Body of pancreas (tissue), 4 donors: ENCODE data around the gene ARHGAP30. TPM values are rescaled to one million over a fixed set of nuclear protein-coding genes. Genes with fewer than 3 reads are reported as not detected.
A peak's percentile ranks its signal among the peaks of the same experiment; 100 is the strongest.

ENCODE experiments used
- ATAC-seq: fragments of 150-250 bp; one replicate; pipeline ENCODE4 v1.9.1; 2016
- DNase-seq, 4 donors: peaks; one replicate each; pipeline ENCODE4 v3.0.0-alpha.2; 2019
- H3K27ac ChIP-seq, 4 donors: fragments of 200-600 bp; sonication (generic); 1 replicate in 3 of 4; 2 replicates in 1 of 4; pipeline versions ENCODE4 v1.5.1 to v1.6.1; 2016 to 2019; ENCODE audit warnings: mild to moderate bottlenecking in 1 of 4, mixed read lengths in 1 of 4, moderate library complexity in 1 of 4
- H3K27me3 ChIP-seq, 2 donors: fragments of 200-600 bp; sonication (generic); one replicate each; pipeline ENCODE4 v1.6.0; 2016; ENCODE audit warnings: mild to moderate bottlenecking in 1 of 2
- H3K36me3 ChIP-seq, 2 donors: fragments of 200-600 bp; sonication (generic); replicated peaks in 1 of 2; 2 replicates each; pipeline ENCODE4 v1.5.1; 2016; ENCODE audit warnings: low read depth in 2 of 2; ENCODE audit not compliant: insufficient read depth in 1 of 2
- H3K4me1 ChIP-seq: fragments of 200-600 bp; sonication (generic); one replicate; pipeline ENCODE4 v1.6.0; 2016
- H3K4me3 ChIP-seq, 2 donors: fragments of 200-600 bp; sonication (generic); 1 replicate in 1 of 2; 2 replicates in 1 of 2; pipeline ENCODE4 v1.5.1; 2016 to 2019
- H3K9me3 ChIP-seq, 3 donors: fragments of 200-600 bp; sonication (generic); 1 replicate in 2 of 3; 2 replicates in 1 of 3; pipeline ENCODE4 v1.5.1; 2016
- POLR2A ChIP-seq, 3 donors: fragments of 450-650 bp; IDR thresholded peaks; one replicate each; pipeline ENCODE4 v1.6.1; 2016; ENCODE audit warnings: antibody characterized with exemption in 3 of 3, mild to moderate bottlenecking in 2 of 3
- WGBS, 2 donors: methylation state at CpG; one replicate each; pipeline ENCODE4 v1.1.5; 2017; 5-methylcytosine and 5-hydroxymethylcytosine counted together
- intact Hi-C: fragments of 100-400 bp; cut with DNase I; formaldehyde crosslinking; loops from one replicate; pipeline ENCODE4 v1.15.1; 2023
- total RNA-seq, 2 donors: library from RNA; depleted of rRNA; stranded (reverse); fragments of >200 nt; gene quantifications; one replicate each; pipeline ENCODE4 v1.1.0, GENCODE V29; 2016
- TF ChIP-seq, protein P1 (sequence below), 7 experiments: fragments of 450-650 bp in 4 of 7; fragments of 200-600 bp in 3 of 7; sonication (generic) in 3 of 7; IDR thresholded peaks; one replicate each; pipeline ENCODE4 v1.5.1; 2016 to 2019; ENCODE audit warnings: antibody characterized with exemption in 7 of 7

ARHGAP30 gene
- total RNA-seq, 2 donors from 2014 or later = 3.1 to 4.9 TPM

DNA sequence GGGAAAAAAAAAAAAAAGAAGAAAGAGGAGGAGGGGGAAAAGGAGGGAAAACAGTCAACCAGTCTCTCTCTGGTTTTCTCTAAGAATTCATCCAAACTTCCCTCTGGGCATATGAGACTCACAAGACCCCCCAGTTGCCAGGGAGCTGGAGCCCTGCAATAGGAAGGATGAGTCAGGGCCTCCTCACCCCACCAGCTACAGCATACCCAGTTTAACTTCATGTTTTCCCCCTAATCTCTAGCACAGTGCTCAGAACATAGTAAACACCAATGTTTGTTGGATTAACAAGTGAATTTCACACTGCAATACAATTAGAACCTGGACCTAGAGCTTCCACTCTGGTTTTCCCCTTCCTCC lies 56.6 kb downstream of the ARHGAP30 start:
- no peaks in the 10 kb centered on the region for H3K9me3 ChIP-seq
- H3K27me3 ChIP-seq = no peaks in the 10 kb centered on the region
- no peaks in the 10 kb centered on the region for H3K36me3 ChIP-seq
- no peak for ATAC-seq
- peaks cover 60% of the 10 kb centered on the region for H3K4me1 ChIP-seq
- peak in 1 of 4 donors; percentile 37 for DNase-seq
- TF ChIP-seq, protein P1, sequence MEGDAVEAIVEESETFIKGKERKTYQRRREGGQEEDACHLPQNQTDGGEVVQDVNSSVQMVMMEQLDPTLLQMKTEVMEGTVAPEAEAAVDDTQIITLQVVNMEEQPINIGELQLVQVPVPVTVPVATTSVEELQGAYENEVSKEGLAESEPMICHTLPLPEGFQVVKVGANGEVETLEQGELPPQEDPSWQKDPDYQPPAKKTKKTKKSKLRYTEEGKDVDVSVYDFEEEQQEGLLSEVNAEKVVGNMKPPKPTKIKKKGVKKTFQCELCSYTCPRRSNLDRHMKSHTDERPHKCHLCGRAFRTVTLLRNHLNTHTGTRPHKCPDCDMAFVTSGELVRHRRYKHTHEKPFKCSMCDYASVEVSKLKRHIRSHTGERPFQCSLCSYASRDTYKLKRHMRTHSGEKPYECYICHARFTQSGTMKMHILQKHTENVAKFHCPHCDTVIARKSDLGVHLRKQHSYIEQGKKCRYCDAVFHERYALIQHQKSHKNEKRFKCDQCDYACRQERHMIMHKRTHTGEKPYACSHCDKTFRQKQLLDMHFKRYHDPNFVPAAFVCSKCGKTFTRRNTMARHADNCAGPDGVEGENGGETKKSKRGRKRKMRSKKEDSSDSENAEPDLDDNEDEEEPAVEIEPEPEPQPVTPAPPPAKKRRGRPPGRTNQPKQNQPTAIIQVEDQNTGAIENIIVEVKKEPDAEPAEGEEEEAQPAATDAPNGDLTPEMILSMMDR (IDR thresholded peaks at IDR 0.05) = no peak
- TF ChIP-seq POLR2A (IDR thresholded peaks at IDR 0.05) = no peak
- intact Hi-C loops = no loop called here
- peak overlapping the region; percentile 86 to 94 (median 90) for H3K27ac ChIP-seq
- H3K4me3 ChIP-seq = no peak overlapping the region

DNA sequence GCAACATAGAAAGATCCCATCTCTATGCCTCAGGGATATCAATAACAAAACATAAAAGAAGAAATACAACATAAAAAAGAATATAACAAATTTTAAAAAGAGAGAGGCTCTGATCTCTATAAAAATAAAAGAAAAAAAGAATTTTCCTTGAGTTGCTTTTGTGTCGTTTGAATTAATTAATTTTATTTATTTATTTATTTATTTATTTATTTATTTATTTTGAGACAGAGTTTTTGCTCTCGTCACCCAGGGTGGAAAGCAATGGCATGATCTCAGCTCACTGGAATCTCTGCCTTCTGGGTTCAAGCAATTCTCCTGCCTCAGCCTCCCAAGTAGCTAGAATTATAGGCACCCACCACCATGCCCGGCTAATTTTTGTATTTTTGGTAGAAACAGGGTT lies 57.3 kb downstream of the ARHGAP30 start:
- Histone ChIP-seq H3K9me3 (no peaks in the 10 kb centered on the region), H3K36me3 (no peaks in the 10 kb centered on the region), H3K27me3 (no peaks in the 10 kb centered on the region), H3K4me3 (no peak overlapping the region), H3K27ac (peak overlapping the region in 3 of 4 donors; percentile 86 to 91 (median 90)), H3K4me1 (peaks cover 53% of the 10 kb centered on the region)
- TF ChIP-seq, protein P1 (IDR thresholded peaks at IDR 0.05) = no peak
- TF ChIP-seq POLR2A (IDR thresholded peaks at IDR 0.05) = no peak
- ATAC-seq (no peak), DNase-seq (no peak)
- 77 to 87% methylated on average over 3 of the region's 3 CpGs for WGBS, 2 donors
- intact Hi-C loops = no loop called here

DNA sequence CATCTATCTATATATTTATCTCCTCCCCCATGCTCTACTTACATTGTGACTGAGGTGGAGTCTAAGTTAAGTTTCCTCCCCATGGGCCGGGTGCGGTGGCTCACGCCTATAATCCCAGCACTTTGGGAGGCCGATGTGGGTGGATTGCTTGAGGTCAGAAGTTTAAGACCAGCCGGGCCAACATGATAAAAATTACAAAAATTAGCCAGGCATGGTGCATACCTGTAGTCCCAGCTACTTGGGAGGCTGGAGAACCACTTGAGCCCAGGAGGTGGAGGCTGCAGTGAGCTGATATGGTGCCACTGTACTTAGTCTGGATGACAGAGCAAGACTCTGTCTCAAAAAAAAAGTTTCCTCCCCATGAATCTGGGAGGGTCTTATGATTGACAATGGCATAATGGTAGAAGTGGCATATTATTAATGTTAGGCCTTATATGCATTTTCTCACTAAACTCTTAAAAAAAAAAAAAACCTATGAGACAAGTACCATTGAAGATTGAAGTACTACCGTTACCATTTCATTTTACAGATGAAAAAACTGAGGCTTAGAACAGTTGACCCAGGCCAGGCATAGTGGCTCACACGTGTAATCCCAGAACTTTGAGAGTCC lies 60.0 kb downstream of the ARHGAP30 start:
- DNase-seq (no peak), ATAC-seq (no peak)
- H3K4me1 ChIP-seq = peaks cover 45% of the 10 kb centered on the region
- H3K9me3 ChIP-seq = no peaks in the 10 kb centered on the region
- no peaks in the 10 kb centered on the region for H3K36me3 ChIP-seq
- no peak overlapping the region for H3K4me3 ChIP-seq
- no peaks in the 10 kb centered on the region for H3K27me3 ChIP-seq
- WGBS, 2 donors = 88 to 91% methylated on average over 7 of the region's 7 CpGs
- TF ChIP-seq POLR2A (IDR thresholded peaks at IDR 0.05) = no peak
- TF ChIP-seq, protein P1 (IDR thresholded peaks at IDR 0.05) = no peak
- H3K27ac ChIP-seq = no peak overlapping the region
- intact Hi-C loops = no loop called here

DNA sequence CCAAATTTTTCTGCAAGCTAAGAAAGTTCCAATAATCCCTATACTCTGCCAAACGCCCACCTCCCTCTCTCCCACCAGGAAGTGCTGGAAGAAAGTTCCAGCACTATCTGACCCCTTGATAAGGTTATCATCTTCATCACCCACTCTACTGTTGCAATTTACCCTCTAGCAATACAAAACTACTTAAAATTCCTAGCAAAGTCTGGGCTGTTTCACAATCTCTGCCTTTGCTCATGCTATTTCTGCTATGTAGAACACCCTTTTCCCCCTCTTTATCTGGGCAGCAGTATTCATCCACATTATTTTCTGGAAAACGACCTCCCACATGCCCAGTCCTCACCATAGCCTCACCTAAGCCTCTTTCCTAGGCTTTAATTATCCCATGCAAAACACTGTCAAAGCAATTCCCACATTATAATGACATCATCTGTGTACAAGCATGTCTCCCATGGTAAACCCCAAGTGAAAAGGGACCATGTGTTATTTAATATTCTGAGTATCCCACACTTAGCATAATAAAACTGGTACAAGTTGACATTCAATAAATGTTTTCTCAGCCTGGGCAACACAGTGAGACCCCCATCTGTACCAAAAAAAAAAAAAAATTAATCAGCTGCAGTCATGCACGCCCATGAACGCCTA lies 60.7 kb downstream of the ARHGAP30 start:
- TF ChIP-seq, protein P1 (IDR thresholded peaks at IDR 0.05) = no peak
- peaks cover 37% of the 10 kb centered on the region for H3K4me1 ChIP-seq
- H3K9me3 ChIP-seq = no peaks in the 10 kb centered on the region
- DNase-seq (no peak), ATAC-seq (no peak)
- H3K4me3 ChIP-seq = no peak overlapping the region
- no peak overlapping the region for H3K27ac ChIP-seq
- intact Hi-C loops = no loop called here
- no peaks in the 10 kb centered on the region for H3K27me3 ChIP-seq
- no peaks in the 10 kb centered on the region for H3K36me3 ChIP-seq
- 63 to 64% methylated on average over 4 of the region's 4 CpGs for WGBS, 2 donors

DNA sequence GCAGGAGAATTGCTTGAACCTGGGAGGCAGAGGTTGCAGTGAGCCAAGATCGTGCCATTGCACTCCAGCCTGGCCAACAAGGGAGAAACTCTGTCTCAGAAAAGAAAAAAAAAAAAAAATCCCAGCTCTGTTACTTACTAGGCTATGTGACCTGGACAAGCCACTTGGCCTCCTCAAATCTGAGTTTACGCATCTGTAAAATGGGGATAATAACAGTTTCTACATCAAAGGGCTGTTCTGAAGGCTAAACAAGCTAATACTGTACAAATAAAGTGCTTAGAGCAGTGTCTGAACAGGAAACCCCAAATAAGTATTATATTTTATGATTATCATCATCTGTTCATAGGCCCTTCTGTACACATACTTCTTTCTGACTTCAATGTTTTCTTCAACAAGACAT lies 62.3 kb downstream of the ARHGAP30 start:
- Histone ChIP-seq H3K36me3 (no peaks in the 10 kb centered on the region), H3K27me3 (no peaks in the 10 kb centered on the region), H3K4me3 (no peak overlapping the region), H3K27ac (no peak overlapping the region), H3K4me1 (peaks cover 23% of the 10 kb centered on the region), H3K9me3 (no peaks in the 10 kb centered on the region)
- TF ChIP-seq, protein P1 (IDR thresholded peaks at IDR 0.05) = no peak
- TF ChIP-seq POLR2A (IDR thresholded peaks at IDR 0.05) = no peak
- WGBS, 2 donors = 93 to 100% methylated on average over 2 of the region's 2 CpGs
- no peak for ATAC-seq
- intact Hi-C loops = no loop called here
- DNase-seq = no peak
